HG03103 (cell line): ENCODE results near the gene QPRT.
"Not testable (repeated sequence)": the region's sequence is repeated elsewhere in the genome, so short reads cannot be mapped to it uniquely, and the experiment has no call there.

Experiments
- ATAC-seq: cut with Tn5 transposase; IDR thresholded peaks from one replicate; pipeline ENCODE4 v1.9.1; 2021; ENCODE audit warnings: low read depth; ENCODE audit not compliant: unreplicated experiment

Gene QPRT

GRCh38 chr16:29689490-29690351, 10.7 kb downstream of the QPRT start:
- ATAC-seq: not testable (repeated sequence)

- not testable (repeated sequence) for ATAC-seq
Measured at GRCh38 chr16:29692606-29693005, 13.6 kb downstream of the QPRT start.

- no peak for ATAC-seq
Measured at GRCh38 chr16:29694384-29695195, 15.6 kb downstream of the QPRT start.

GRCh38 chr16:29695675-29696074, 16.7 kb downstream of the QPRT start:
- not testable (repeated sequence) for ATAC-seq

- no peak for ATAC-seq
Measured at GRCh38 chr16:29696881-29697331, 17.9 kb downstream of the QPRT start.

- ATAC-seq: no peak
Measured at GRCh38 chr16:29697391-29697790, 18.4 kb downstream of the QPRT start.

- ATAC-seq: no peak
Measured at GRCh38 chr16:29698042-29698441, 19.1 kb downstream of the QPRT start.

- ATAC-seq: no peak
Measured at GRCh38 chr16:29698484-29699323, 19.7 kb downstream of the QPRT start.

- no peak for ATAC-seq
Measured at GRCh38 chr16:29699324-29700219, 20.6 kb downstream of the QPRT start.

GRCh38 chr16:29700253-29700987, 21.4 kb downstream of the QPRT start:
- ATAC-seq: no peak

- no peak for ATAC-seq
Measured at GRCh38 chr16:29701214-29701555, 22.2 kb downstream of the QPRT start.

- ATAC-seq: no peak
Measured at GRCh38 chr16:29702269-29702668, 23.3 kb downstream of the QPRT start.

GRCh38 chr16:29705030-29705429, 26.1 kb downstream of the QPRT start:
- no peak for ATAC-seq

GRCh38 chr16:29707160-29707559, 28.2 kb downstream of the QPRT start:
- ATAC-seq: not testable (repeated sequence)

GRCh38 chr16:29708917-29709600, 30.1 kb downstream of the QPRT start:
- no peak for ATAC-seq

GRCh38 chr16:29709657-29710056, 30.7 kb downstream of the QPRT start:
- not testable (repeated sequence) for ATAC-seq

GRCh38 chr16:29710227-29711219, 31.5 kb downstream of the QPRT start:
- no peak for ATAC-seq
